NCI-H1694 treated with DMSO at 0.1 percent for 48 hours (cell line): ENCODE data around the gene FGF6.
"Not testable (repeated sequence)": the region's sequence is repeated elsewhere in the genome, so short reads cannot be mapped to it uniquely, and the experiment has no call there.

Source experiments
- DNase-seq: peaks from one replicate; lab custom pipeline; 2025; lab: John Stamatoyannopoulos, UW

FGF6 gene

DNA sequence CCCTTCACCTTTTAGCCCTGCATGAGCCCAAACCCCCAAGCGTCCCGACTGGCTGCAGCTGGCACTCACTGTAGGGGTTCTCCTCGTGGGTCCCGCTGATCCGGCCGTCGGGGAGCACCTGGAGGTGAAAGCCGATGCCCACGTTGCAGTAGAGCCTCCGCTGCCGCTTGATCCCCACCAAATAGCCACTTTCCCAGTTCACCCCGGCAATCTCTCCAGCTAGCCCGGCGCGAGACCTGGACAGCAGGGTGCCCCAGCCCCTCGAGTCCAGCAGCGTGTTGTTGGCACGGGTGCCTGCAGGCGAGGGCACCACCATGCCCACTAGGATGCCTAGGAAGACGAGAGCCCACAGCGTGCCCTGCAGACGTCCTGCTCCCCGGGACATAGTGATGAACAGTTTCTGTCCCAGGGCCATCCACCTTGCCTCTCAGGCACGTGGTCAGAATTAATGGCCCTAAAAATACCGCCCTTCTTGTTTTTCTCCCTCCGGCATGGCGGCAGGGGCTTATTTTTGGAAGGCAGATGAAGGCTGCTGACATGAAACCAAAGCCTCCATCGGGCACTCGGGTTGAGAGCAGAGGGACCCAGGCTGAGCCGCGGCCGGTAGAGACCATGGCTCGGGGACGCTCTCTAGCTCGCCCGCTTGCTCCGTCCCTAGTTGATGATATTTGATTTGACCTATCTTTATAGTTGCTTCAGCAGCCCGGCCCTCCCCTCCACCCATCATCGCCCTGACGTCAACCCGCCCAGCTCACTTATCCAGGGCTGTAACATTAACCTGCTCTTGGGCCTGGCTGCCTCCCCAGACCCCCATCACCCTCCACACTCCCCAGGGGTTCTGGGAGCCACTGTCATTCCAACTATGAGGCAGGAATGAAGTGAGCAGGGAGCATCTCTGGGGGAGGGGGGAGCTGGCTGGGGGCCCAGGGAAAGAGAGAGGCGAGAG lies at the start of gene FGF6:
Gene FGF6 (minus strand): TSS at position 660 of the 946 bp plus-strand sequence. CDS start 245 bp downstream, at position 415.
- no peak for DNase-seq

- DNase-seq, result no peak
Measured at GRCh38 chr12:4490973-4491372, 45.4 kb upstream of the FGF6 start.

GRCh38 chr12:4489556-4489955 lies 43.9 kb upstream of the FGF6 start:
- DNase-seq, result no peak

DNA sequence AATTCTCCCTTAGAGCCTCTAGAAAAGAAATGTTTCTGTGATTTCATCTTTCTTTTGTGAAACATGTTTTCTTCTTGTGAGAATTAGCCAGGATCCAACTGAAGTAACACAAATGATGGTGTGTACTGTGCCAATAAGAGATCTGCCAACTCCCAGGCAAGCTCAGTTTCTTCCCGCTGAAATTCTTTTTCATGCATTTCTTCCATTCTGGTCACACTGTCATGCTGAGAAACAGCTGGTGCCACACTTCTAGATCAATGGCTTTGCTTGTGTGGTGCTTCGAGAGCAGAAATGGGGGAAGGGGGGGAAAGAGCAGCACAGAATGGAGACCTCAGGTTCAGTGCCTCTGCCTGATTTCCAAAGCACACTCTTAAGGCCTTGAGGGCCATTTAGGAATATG lies 41.4 kb upstream of the FGF6 start:
- DNase-seq, result no peak

GRCh38 chr12:4486049-4486699 lies 40.6 kb upstream of the FGF6 start:
- no peak for DNase-seq

DNA sequence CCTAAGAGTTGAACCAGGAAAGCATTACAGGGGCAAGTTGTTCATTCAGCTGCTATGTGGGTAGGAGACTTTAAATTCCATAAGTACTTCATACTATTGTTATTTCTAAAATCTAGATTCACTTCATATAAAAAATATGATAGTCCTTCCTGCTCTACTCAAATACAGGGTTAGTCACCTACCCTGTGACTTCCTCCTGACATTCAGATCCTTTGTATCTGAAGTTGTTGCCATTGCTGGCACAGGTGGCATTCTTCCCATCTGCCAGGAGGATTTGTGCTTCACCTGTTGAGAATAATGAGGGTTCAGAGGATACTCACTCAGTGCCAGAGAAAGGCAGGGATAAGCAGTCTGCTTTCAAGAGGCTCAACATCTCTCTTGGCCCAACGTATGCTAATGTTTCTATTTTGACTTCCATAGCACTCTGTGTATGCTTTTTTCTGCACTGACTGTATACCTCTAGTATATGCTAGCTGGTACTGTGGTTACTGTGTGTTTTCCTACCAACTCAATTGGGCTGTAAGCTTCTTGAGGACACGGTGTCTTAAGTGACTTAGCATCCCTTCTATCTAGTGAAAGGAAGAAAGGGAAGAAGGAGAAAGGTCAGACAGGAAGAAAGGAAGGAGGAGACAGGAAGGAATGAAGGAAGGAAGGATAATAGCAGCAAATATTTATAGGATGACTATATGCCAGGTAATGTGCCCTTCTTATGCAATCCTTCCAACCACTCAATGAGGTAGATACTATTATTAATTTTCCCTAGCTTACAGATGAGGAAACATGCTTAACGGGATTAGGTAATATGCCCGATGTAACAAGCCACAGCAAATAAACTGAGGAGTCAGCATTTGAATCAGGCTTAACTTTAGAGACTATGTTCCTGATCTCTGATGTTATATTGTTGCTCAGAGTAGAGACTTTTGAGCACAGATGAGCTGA lies 38.5 kb upstream of the FGF6 start:
- DNase-seq, result no peak

GRCh38 chr12:4482936-4483335 lies 37.3 kb upstream of the FGF6 start:
- DNase-seq, result no peak

- no peak for DNase-seq
Measured at GRCh38 chr12:4478933-4479332, 33.3 kb upstream of the FGF6 start.

DNA sequence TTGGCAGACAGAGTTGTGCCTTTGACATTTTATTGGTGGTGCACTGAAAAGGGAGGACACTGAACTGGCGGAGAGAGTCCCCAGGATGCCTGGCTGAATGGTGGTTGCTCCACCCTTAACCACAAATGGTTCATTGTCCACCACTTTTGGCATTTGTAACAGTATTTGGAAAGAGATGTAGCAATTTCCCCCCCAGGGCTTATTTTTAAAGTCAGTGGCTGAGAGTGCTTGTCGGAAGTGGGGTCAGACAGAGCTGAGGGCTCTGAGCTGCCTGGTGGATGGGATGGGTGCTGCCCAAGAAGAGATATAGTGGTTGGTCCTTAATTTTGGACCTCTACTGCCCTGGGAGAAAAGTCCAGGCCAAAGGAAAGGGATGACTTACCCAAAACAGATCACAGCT lies 31.5 kb upstream of the FGF6 start:
- no peak for DNase-seq

GRCh38 chr12:4472046-4472445 lies 26.4 kb upstream of the FGF6 start:
- no peak for DNase-seq

DNA sequence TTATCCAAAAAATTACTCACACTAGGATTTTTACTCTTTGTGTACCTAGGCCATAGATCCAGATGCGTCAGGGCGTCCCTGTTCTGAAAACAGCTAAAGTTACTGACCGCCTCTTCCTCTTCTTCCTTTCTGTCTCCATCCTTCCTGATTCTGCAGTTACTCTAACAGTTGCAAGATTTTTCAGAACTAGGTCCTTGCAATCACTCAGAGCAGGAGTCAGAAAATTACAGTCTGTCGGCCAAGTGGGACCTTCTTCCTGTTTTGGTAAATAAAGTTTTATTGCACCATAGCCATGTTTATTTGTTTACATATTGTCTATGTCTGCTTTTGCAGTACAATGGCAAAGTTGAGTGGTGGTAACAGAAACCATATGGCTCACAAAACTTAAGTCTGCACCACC lies 25.6 kb upstream of the FGF6 start:
- DNase-seq, result no peak

GRCh38 chr12:4468994-4469393 lies 23.4 kb upstream of the FGF6 start:
- no peak for DNase-seq

DNA sequence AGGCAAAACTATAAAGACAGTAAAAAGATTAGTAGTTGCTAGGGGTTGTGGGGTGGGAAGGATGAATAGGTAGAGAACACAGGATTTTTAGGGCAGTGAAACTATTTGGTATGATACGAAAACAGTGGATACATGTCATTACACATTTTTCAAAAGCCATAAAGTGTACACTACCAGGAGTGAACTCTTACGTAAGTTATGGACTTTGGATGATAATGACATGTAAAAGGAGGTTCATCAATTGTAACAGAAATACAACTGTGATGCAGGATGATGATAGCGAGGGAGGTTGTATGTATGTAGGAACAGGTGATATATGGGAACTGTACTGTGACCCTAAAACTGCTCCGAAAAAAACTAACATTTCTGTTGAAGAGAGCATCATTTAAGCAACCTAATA lies 15.1 kb upstream of the FGF6 start:
- DNase-seq, result no peak

- not testable (repeated sequence) for DNase-seq
Measured at GRCh38 chr12:4455849-4456248, 10.2 kb upstream of the FGF6 start.

- no peak for DNase-seq
Measured at GRCh38 chr12:4454315-4454860, 8.8 kb upstream of the FGF6 start.

DNA sequence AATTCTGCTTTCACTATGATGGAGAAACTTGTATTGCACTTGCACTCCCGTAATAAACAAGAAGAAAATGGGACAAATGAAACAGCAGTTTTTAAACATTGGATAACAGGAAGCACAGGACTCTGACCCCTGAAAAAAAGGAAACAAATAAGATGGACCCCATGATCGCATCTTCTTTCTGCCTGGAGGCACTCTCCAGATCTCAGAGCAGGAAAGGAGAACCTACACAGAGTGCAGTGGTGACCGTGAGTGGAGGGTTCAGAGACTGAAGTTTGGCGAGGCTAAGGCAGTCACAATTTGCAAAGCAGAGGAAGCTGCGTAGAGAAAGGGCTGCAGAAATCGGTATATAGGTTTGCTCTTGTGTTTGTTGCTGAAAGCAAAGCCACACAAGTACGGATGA lies 6.1 kb upstream of the FGF6 start:
- no peak for DNase-seq

DNA sequence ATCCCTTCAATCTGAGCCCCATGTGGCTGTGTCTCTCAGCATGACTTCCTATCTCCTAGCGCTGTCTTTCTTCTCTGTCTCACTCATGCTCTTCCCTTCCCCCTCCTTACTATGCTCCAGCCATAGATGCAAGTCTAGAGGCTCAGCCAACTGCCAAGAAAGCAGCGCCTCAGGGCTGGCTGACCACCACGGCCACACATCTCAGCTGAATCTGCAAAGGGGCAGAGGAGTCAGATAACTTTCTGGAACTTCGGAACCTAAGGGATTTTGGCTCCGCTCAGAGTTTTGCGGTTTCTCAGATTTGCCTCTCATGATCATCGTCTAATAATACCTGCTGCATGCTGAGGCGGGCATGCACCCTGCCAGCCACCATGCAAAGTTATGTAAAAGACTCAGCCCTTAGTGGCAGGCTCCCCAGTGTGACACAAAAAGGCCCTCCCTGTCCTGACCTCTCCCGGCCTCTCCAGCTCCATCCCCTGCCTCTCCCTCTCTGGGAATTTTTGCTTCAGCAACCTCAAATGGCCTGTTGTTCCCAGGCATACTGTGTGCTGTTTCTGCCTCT lies 5.0 kb upstream of the FGF6 start:
- DNase-seq, result no peak

DNA sequence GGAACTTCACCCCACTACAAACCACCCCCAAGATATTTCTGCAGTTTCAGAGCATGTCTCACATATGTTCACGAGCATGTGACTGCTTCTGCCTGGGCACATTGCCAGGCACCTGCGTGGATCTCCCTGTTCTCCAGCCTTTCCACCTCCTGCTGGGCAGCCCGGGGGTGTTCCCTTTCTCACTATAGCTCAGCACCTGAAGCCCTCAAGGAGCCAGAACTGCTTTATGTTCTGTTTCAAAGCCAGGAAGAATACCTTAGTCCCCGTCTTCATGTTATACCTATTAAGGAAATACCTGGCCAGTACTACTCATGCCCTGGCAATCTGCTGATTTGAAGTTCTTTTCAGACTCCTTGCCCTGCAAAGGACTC lies 4.2 kb upstream of the FGF6 start:
- no peak for DNase-seq

- no peak for DNase-seq
Measured at GRCh38 chr12:4448943-4449850, 3.6 kb upstream of the FGF6 start.

DNA sequence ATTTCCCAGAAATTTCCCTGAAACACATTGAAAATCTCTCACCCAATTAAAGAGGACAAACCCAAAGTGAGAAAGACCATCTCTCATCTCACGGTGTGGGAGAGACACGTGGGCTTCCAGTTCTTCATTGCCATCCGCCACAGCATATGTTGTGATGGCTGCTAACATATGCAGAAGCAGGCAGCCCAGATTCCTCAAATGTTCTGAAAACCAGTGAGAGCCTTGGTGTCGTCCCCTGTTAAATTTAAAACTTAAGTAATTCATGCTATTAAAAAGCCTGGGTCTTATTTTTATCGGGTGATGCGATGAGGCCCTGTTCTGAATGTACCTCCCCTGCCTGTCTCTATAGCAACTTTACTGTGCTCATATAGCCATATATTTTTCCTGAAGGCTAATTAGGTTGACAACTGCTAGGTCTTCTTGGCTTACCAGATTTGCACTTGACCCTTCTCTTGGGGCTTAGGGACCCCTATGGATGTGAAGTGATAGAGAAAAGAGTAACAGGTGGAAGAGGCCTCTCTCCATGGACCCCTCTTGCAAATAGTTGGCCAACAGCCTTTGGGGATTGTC lies 2.8 kb upstream of the FGF6 start:
- no peak for DNase-seq
